WTC11 (cell line): Measurements from ENCODE around the gene ASTN2.
"Not testable (repeated sequence)": the region's sequence is repeated elsewhere in the genome, so short reads cannot be mapped to it uniquely, and the experiment has no call there.

ENCODE experiments used
- CBFB ChIP-seq: sonication (generic); formaldehyde crosslinking; IDR thresholded peaks from 2 replicates; pipeline ENCODE4 v1.8.1; 2022; ENCODE audit warnings: mild to moderate bottlenecking, low read depth, missing genetic modification reagents
- MXD4 ChIP-seq: fragments of 250-450 bp; sonication (Bioruptor Pico); IDR thresholded peaks from 2 replicates; pipeline ENCODE4 v1.8.0; 2021; ENCODE audit warnings: mild to moderate bottlenecking, moderate library complexity, borderline replicate concordance
- MYBL2 ChIP-seq: sonication (generic); formaldehyde crosslinking; IDR thresholded peaks from 2 replicates; pipeline ENCODE4 v1.8.1; 2023; ENCODE audit warnings: mild to moderate bottlenecking, moderate library complexity, missing genetic modification reagents
- TEAD4 ChIP-seq: sonication (generic); formaldehyde crosslinking; IDR thresholded peaks from 2 replicates; pipeline ENCODE4 v1.8.0; 2022; ENCODE audit warnings: mild to moderate bottlenecking, missing genetic modification reagents
- TF ChIP-seq, protein P1 (sequence below): sonication (generic); formaldehyde crosslinking; IDR thresholded peaks from 2 replicates; pipeline ENCODE4 v1.8.1; 2023; ENCODE audit warnings: mild to moderate bottlenecking, missing genetic modification reagents, borderline replicate concordance
- TF ChIP-seq, protein P2 (sequence below): fragments of 200-600 bp; IDR thresholded peaks from 2 replicates; pipeline ENCODE4 v1.8.0; 2022; ENCODE audit warnings: antibody characterized with exemption
- TF ChIP-seq, protein P3 (sequence below): sonication (generic); formaldehyde crosslinking; IDR thresholded peaks from 2 replicates; pipeline ENCODE4 v1.8.1; 2022; ENCODE audit warnings: low read depth, missing genetic modification reagents, borderline replicate concordance

- TF ChIP-seq, protein P1, sequence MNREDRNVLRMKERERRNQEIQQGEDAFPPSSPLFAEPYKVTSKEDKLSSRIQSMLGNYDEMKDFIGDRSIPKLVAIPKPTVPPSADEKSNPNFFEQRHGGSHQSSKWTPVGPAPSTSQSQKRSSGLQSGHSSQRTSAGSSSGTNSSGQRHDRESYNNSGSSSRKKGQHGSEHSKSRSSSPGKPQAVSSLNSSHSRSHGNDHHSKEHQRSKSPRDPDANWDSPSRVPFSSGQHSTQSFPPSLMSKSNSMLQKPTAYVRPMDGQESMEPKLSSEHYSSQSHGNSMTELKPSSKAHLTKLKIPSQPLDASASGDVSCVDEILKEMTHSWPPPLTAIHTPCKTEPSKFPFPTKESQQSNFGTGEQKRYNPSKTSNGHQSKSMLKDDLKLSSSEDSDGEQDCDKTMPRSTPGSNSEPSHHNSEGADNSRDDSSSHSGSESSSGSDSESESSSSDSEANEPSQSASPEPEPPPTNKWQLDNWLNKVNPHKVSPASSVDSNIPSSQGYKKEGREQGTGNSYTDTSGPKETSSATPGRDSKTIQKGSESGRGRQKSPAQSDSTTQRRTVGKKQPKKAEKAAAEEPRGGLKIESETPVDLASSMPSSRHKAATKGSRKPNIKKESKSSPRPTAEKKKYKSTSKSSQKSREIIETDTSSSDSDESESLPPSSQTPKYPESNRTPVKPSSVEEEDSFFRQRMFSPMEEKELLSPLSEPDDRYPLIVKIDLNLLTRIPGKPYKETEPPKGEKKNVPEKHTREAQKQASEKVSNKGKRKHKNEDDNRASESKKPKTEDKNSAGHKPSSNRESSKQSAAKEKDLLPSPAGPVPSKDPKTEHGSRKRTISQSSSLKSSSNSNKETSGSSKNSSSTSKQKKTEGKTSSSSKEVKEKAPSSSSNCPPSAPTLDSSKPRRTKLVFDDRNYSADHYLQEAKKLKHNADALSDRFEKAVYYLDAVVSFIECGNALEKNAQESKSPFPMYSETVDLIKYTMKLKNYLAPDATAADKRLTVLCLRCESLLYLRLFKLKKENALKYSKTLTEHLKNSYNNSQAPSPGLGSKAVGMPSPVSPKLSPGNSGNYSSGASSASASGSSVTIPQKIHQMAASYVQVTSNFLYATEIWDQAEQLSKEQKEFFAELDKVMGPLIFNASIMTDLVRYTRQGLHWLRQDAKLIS = not testable (repeated sequence)
- TF ChIP-seq, protein P2, sequence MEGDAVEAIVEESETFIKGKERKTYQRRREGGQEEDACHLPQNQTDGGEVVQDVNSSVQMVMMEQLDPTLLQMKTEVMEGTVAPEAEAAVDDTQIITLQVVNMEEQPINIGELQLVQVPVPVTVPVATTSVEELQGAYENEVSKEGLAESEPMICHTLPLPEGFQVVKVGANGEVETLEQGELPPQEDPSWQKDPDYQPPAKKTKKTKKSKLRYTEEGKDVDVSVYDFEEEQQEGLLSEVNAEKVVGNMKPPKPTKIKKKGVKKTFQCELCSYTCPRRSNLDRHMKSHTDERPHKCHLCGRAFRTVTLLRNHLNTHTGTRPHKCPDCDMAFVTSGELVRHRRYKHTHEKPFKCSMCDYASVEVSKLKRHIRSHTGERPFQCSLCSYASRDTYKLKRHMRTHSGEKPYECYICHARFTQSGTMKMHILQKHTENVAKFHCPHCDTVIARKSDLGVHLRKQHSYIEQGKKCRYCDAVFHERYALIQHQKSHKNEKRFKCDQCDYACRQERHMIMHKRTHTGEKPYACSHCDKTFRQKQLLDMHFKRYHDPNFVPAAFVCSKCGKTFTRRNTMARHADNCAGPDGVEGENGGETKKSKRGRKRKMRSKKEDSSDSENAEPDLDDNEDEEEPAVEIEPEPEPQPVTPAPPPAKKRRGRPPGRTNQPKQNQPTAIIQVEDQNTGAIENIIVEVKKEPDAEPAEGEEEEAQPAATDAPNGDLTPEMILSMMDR = not testable (repeated sequence)
- not testable (repeated sequence) for TF ChIP-seq CBFB (CRISPR knock-in tag); TEAD4 (CRISPR knock-in tag); MYBL2 (CRISPR knock-in tag); MXD4
- TF ChIP-seq, protein P3, sequence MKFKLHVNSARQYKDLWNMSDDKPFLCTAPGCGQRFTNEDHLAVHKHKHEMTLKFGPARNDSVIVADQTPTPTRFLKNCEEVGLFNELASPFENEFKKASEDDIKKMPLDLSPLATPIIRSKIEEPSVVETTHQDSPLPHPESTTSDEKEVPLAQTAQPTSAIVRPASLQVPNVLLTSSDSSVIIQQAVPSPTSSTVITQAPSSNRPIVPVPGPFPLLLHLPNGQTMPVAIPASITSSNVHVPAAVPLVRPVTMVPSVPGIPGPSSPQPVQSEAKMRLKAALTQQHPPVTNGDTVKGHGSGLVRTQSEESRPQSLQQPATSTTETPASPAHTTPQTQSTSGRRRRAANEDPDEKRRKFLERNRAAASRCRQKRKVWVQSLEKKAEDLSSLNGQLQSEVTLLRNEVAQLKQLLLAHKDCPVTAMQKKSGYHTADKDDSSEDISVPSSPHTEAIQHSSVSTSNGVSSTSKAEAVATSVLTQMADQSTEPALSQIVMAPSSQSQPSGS = not testable (repeated sequence)
These were observed 576.4 kb downstream of the ASTN2 start for GRCh38 chr9:116838468-116838867.
